B cell (primary cell): ENCODE measurements around the gene EPAS1. TPM values are rescaled to one million over a fixed set of nuclear protein-coding genes. Genes with fewer than 3 reads are reported as not detected.

Experiments used
- ATAC-seq: fragments of 200-7000 bp; cut with Tn5 transposase; one replicate; pipeline ENCODE4 v1.10.0; 2021; ENCODE audit warnings: low read depth, mild to moderate bottlenecking, moderate number of reproducible peaks, moderate library complexity
- CTCF ChIA-PET: fragments of 350-600 bp; sonication (Branson Sonifier 250); formaldehyde crosslinking; loops from one replicate; lab custom pipeline; 2021; ENCODE audit warnings: antibody characterized with exemption, inconsistent platforms; lab: Charles Lee
- POLR2A ChIA-PET: fragments of 350-600 bp; sonication (Branson Sonifier 250); formaldehyde crosslinking; loops from one replicate; lab custom pipeline; 2021; ENCODE audit warnings: antibody characterized with exemption; lab: Charles Lee
- DNase-seq: peaks from one replicate; pipeline ENCODE4 v3.0.0; 2013
- H2AFZ ChIP-seq: 2 replicates; pipeline ENCODE4 v1.6.1; 2012; ENCODE audit warnings: mild to moderate bottlenecking, low read depth, low read length; ENCODE audit not compliant: insufficient read depth, poor library complexity, severe bottlenecking
- H3K27ac ChIP-seq, 2 donors: 1 replicate in 1 of 2; 2 replicates in 1 of 2; pipeline ENCODE4 v1.5.1; 2012 to 2013; ENCODE audit warnings: low read length in 2 of 2, mild to moderate bottlenecking in 2 of 2, moderate library complexity in 1 of 2
- H3K27me3 ChIP-seq, 4 experiments: fragments of 200-600 bp in 1 of 4; sonication (generic) in 1 of 4; replicated peaks in 1 of 4; 1 replicate in 2 of 4; 2 replicates in 2 of 4; pipeline versions ENCODE4 v1.6.1 to v1.7.0; 2013 to 2016; ENCODE audit warnings: low read length in 3 of 4, mild to moderate bottlenecking in 2 of 4, mixed read lengths in 1 of 4, moderate library complexity in 1 of 4; ENCODE audit not compliant: insufficient read depth in 4 of 4, control insufficient read depth in 3 of 4; ENCODE audit errors: control extremely low read depth in 1 of 4
- H3K36me3 ChIP-seq, 2 experiments: replicated peaks in 1 of 2; 1 replicate in 1 of 2; 2 replicates in 1 of 2; pipeline versions ENCODE4 v1.6.1 to v1.7.1; 2013; ENCODE audit warnings: low read length in 1 of 2; ENCODE audit not compliant: insufficient read depth in 2 of 2, control insufficient read depth in 1 of 2; ENCODE audit errors: control extremely low read depth in 1 of 2, extremely low read depth in 1 of 2
- H3K4me1 ChIP-seq, 2 donors: fragments of 200-600 bp in 1 of 2; sonication (generic) in 1 of 2; 1 replicate in 1 of 2; 2 replicates in 1 of 2; pipeline versions ENCODE4 v1.5.1 to v1.6.1; 2013 to 2017; ENCODE audit warnings: low read length in 2 of 2; ENCODE audit not compliant: control insufficient read depth in 2 of 2, insufficient read depth in 2 of 2
- H3K4me2 ChIP-seq: replicated peaks from 2 replicates; pipeline ENCODE3; 2012; ENCODE audit warnings: mild to moderate bottlenecking, low read depth, low read length; ENCODE audit not compliant: poor library complexity, severe bottlenecking
- H3K4me3 ChIP-seq, 5 experiments: fragments of 200-600 bp in 1 of 5; sonication (generic) in 1 of 5; 1 replicate in 3 of 5; 2 replicates in 2 of 5; pipeline versions ENCODE4 v1.5.1 to v1.7.0; 2011 to 2016; ENCODE audit warnings: low read length in 4 of 5, mild to moderate bottlenecking in 4 of 5, low read depth in 2 of 5, control low read depth in 1 of 5, moderate library complexity in 1 of 5; ENCODE audit not compliant: insufficient read depth in 1 of 5; ENCODE audit errors: control extremely low read depth in 1 of 5, extremely low read depth in 1 of 5
- H3K79me2 ChIP-seq: fragments of 200-600 bp; sonication (generic); one replicate; pipeline ENCODE4 v1.6.0; 2016; ENCODE audit warnings: low read length; ENCODE audit not compliant: control insufficient read depth, insufficient read depth
- H3K9ac ChIP-seq: fragments of 200-600 bp; sonication (generic); 2 replicates; pipeline ENCODE4 v1.6.1; 2017; ENCODE audit warnings: mild to moderate bottlenecking, low read length, moderate library complexity
- H3K9me3 ChIP-seq, 3 donors: one replicate each; pipeline versions ENCODE4 v1.6.1 to v1.7.1; 2013; ENCODE audit warnings: low read length in 2 of 3; ENCODE audit not compliant: control insufficient read depth in 2 of 3, insufficient read depth in 1 of 3; ENCODE audit errors: control extremely low read depth in 1 of 3
- H4K20me1 ChIP-seq: 2 replicates; pipeline ENCODE4 v1.6.0; 2012; ENCODE audit warnings: mild to moderate bottlenecking, low read length; ENCODE audit not compliant: insufficient read depth, control insufficient read depth, poor library complexity, severe bottlenecking
- H3K27ac Mint-ChIP-seq: one replicate; pipeline ENCODE4 v1.8.0; 2021; ENCODE audit warnings: mixed read lengths
- H3K27me3 Mint-ChIP-seq: one replicate; pipeline ENCODE4 v1.8.0; 2021; ENCODE audit warnings: mixed read lengths
- H3K4me1 Mint-ChIP-seq: one replicate; pipeline ENCODE4 v1.8.0; 2021; ENCODE audit warnings: mixed read lengths
- H3K4me3 Mint-ChIP-seq: one replicate; pipeline ENCODE4 v1.8.0; 2021; ENCODE audit warnings: mixed read lengths
- H3K9me3 Mint-ChIP-seq: one replicate; pipeline ENCODE4 v1.8.0; 2022; ENCODE audit warnings: mixed read lengths; ENCODE audit not compliant: insufficient read depth
- CTCF ChIP-seq: fragments of 200-600 bp; IDR thresholded peaks from one replicate; pipeline ENCODE4 v1.8.0; 2022; ENCODE audit warnings: antibody characterized with exemption, mild to moderate bottlenecking
- EZH2 ChIP-seq: IDR thresholded peaks from 2 replicates; pipeline ENCODE4 v1.6.1; 2012; ENCODE audit warnings: borderline replicate concordance, low read depth, mild to moderate bottlenecking, moderate library complexity, low read length; ENCODE audit not compliant: insufficient read depth, poor library complexity, severe bottlenecking
- WGBS: methylation state at CpG from one replicate; pipeline ENCODE4 v1.1.5; 2013; ENCODE audit warnings: missing lambda C conversion rate; ENCODE audit not compliant: insufficient coverage; 5-methylcytosine and 5-hydroxymethylcytosine counted together
- intact Hi-C: fragments of 100-400 bp; cut with micrococcal nuclease; formaldehyde crosslinking; loops from one replicate; pipeline ENCODE4 v1.10.0; 2022
- polyA plus RNA-seq: library from polyadenylated mRNA; depleted of rRNA; stranded (reverse); fragments of >200 nt; gene quantifications from 2 replicates; pipeline ENCODE4 v1.2.3, GENCODE V29; 2012
- total RNA-seq, 2 donors: library from RNA; stranded (reverse); fragments of 120-200 nt in 1 of 2; gene quantifications; 1 replicate in 1 of 2; 2 replicates in 1 of 2; pipeline versions ENCODE4 v1.2.3 to v1.2.4, GENCODE V29; 2013 to 2022

Gene EPAS1
- total and polyA plus RNA-seq, 2 donors (not counting 1 experiment from before 2014, with no cell fraction given) = 0.06 to 0.37 TPM

- CTCF ChIA-PET = no interaction called here
- intact Hi-C loops = no loop called here
- no peak overlapping the region for H3K4me2 ChIP-seq
These were observed 93.7 kb downstream of the EPAS1 start for GRCh38 chr2:46390901-46391395.

More at GRCh38 chr2:46390901-46391395, 93.7 kb downstream of the EPAS1 start:
- no peaks in the 10 kb centered on the region for H3K79me2 ChIP-seq
- no peaks in the 10 kb centered on the region for H4K20me1 ChIP-seq
- H3K9me3 ChIP-seq = no peaks in the 10 kb centered on the region
- Mint-ChIP-seq H3K27me3 (peaks cover 41% of the 10 kb centered on the region), H3K4me1 (no peaks in the 10 kb centered on the region), H3K27ac (no peak overlapping the region), H3K4me3 (no peak overlapping the region), H3K9me3 (no peaks in the 10 kb centered on the region)
- H3K36me3 ChIP-seq = no peaks in the 10 kb centered on the region
- H3K9ac ChIP-seq = no peak overlapping the region
- TF ChIP-seq CTCF (no peak), EZH2 (no peak)
- H3K27me3 ChIP-seq = peaks cover 0 to 14% (median 0%) of the 10 kb centered on the region in 4 experiments
- no peaks in the 10 kb centered on the region for H3K4me1 ChIP-seq
- WGBS = 90% methylated on average over 3 of the region's 7 CpGs
- H2AFZ ChIP-seq = no peak overlapping the region
- DNase-seq (no peak), ATAC-seq (no peak)
- POLR2A ChIA-PET = no interaction called here
- H3K27ac ChIP-seq = no peak overlapping the region
- H3K4me3 ChIP-seq = no peak overlapping the region
